Loucy (cell line): ENCODE data around the gene DNAJC5G.

Experiments used
- H2AFZ ChIP-seq: fragments of 200-600 bp; sonication (generic); 2 replicates; pipeline ENCODE4 v1.6.0; 2016; ENCODE audit warnings: antibody characterized with exemption, mild to moderate bottlenecking, low read length, moderate library complexity
- H3F3A ChIP-seq: fragments of 200-600 bp; 2 replicates; pipeline ENCODE4 v1.6.0; 2016; ENCODE audit warnings: antibody characterized with exemption, low read depth, mild to moderate bottlenecking
- H3K27me3 ChIP-seq: fragments of 200-600 bp; sonication (generic); 2 replicates; pipeline ENCODE4 v1.6.1; 2014; ENCODE audit warnings: low read length, mild to moderate bottlenecking; ENCODE audit not compliant: insufficient read depth, poor library complexity, severe bottlenecking
- H3K36me3 ChIP-seq: fragments of 200-600 bp; sonication (generic); 2 replicates; pipeline ENCODE4 v1.6.1; 2016; ENCODE audit warnings: low read length; ENCODE audit not compliant: insufficient read depth
- H3K4me1 ChIP-seq: fragments of 200-600 bp; sonication (generic); 2 replicates; pipeline ENCODE4 v1.5.1; 2014; ENCODE audit warnings: low read length, mild to moderate bottlenecking; ENCODE audit not compliant: insufficient read depth, poor library complexity, severe bottlenecking
- H3K4me2 ChIP-seq: fragments of 200-600 bp; sonication (generic); 2 replicates; pipeline ENCODE4 v1.6.0; 2014; ENCODE audit warnings: antibody characterized with exemption, low read length, low read depth, mild to moderate bottlenecking; ENCODE audit not compliant: poor library complexity, severe bottlenecking
- H3K4me3 ChIP-seq: fragments of 200-600 bp; sonication (generic); 2 replicates; pipeline ENCODE4 v1.5.1; 2014; ENCODE audit warnings: low read length, mild to moderate bottlenecking, mixed read lengths; ENCODE audit not compliant: poor library complexity, severe bottlenecking
- H3K79me2 ChIP-seq: fragments of 200-600 bp; sonication (generic); 2 replicates; pipeline ENCODE4 v1.6.1; 2014; ENCODE audit warnings: low read length; ENCODE audit not compliant: insufficient read depth
- H3K9ac ChIP-seq: fragments of 200-600 bp; sonication (generic); 2 replicates; pipeline ENCODE4 v1.6.0; 2014; ENCODE audit warnings: mild to moderate bottlenecking, low read depth, low read length, moderate library complexity; ENCODE audit not compliant: poor library complexity, severe bottlenecking
- H3K9me2 ChIP-seq: fragments of 200-600 bp; sonication (generic); replicated peaks from 2 replicates; pipeline ENCODE4 v1.6.1; 2016; ENCODE audit warnings: low read depth, low read length, mixed read lengths
- H3K9me3 ChIP-seq: fragments of 200-600 bp; sonication (generic); 2 replicates; pipeline ENCODE4 v1.6.1; 2014; ENCODE audit warnings: mild to moderate bottlenecking, antibody characterized with exemption, low read length, low read depth; ENCODE audit not compliant: insufficient read depth
- H4K20me1 ChIP-seq: fragments of 200-600 bp; sonication (generic); 2 replicates; pipeline ENCODE4 v1.6.0; 2014; ENCODE audit warnings: antibody characterized with exemption, low read length, mild to moderate bottlenecking; ENCODE audit not compliant: insufficient read depth, poor library complexity, severe bottlenecking
- CTCF ChIP-seq: fragments of 200-600 bp; sonication (generic); conservative IDR thresholded peaks from 2 replicates; pipeline ENCODE4 v1.5.1; 2014; ENCODE audit warnings: mild to moderate bottlenecking, antibody characterized with exemption, low read length
- EZH2phosphoT487 ChIP-seq: fragments of 200-600 bp; IDR thresholded peaks from 2 replicates; pipeline ENCODE4 v1.6.1; 2018; ENCODE audit warnings: antibody characterized with exemption, mild to moderate bottlenecking, moderate library complexity, borderline replicate concordance

DNAJC5G gene

GRCh38 chr2:27231921-27232320 lies 43.3 kb upstream of the DNAJC5G start:
- Histone ChIP-seq H3K9ac (no peak overlapping the region), H3K79me2 (no peaks in the 10 kb centered on the region), H3K27me3 (no peaks in the 10 kb centered on the region), H3K9me3 (no peaks in the 10 kb centered on the region), H4K20me1 (no peaks in the 10 kb centered on the region), H3K9me2 (no peaks in the 10 kb centered on the region), H3K36me3 (peaks cover 81% of the 10 kb centered on the region; the same call in 1 of the 2 replicates), H3K4me2 (no peak overlapping the region), H3F3A (no peaks in the 10 kb centered on the region), H3K4me1 (no peaks in the 10 kb centered on the region), H2AFZ (no peak overlapping the region), H3K4me3 (no peak overlapping the region)
- TF ChIP-seq CTCF, result no peak
- no peak for TF ChIP-seq EZH2phosphoT487

- Histone ChIP-seq H3K4me2 (no peak overlapping the region), H4K20me1 (no peaks in the 10 kb centered on the region), H3K9me2 (no peaks in the 10 kb centered on the region), H3K4me3 (no peak overlapping the region), H3K79me2 (no peaks in the 10 kb centered on the region), H3K9me3 (no peaks in the 10 kb centered on the region), H3K36me3 (peaks cover 80% of the 10 kb centered on the region; the same call in 1 of the 2 replicates), H3F3A (no peaks in the 10 kb centered on the region), H3K4me1 (no peaks in the 10 kb centered on the region), H3K9ac (no peak overlapping the region), H3K27me3 (no peaks in the 10 kb centered on the region), H2AFZ (no peak overlapping the region)
- no peak for TF ChIP-seq CTCF
Measured at GRCh38 chr2:27233341-27233740, 41.9 kb upstream of the DNAJC5G start.

GRCh38 chr2:27236136-27236535 lies 39.1 kb upstream of the DNAJC5G start:
- no peaks in the 10 kb centered on the region for H3K9me2 ChIP-seq
- TF ChIP-seq EZH2phosphoT487 (no peak), CTCF (no peak)
- H3K4me2 ChIP-seq, result no peak overlapping the region
- no peak overlapping the region for H2AFZ ChIP-seq
- no peak overlapping the region for H3K9ac ChIP-seq
- H3F3A ChIP-seq, result no peaks in the 10 kb centered on the region
- H3K27me3 ChIP-seq, result no peaks in the 10 kb centered on the region
- H3K9me3 ChIP-seq, result no peaks in the 10 kb centered on the region
- H3K4me1 ChIP-seq, result no peaks in the 10 kb centered on the region
- H3K79me2 ChIP-seq, result no peaks in the 10 kb centered on the region
- peaks cover 99% of the 10 kb centered on the region; the same call in 1 of the 2 replicates for H3K36me3 ChIP-seq
- H4K20me1 ChIP-seq, result no peaks in the 10 kb centered on the region
- H3K4me3 ChIP-seq, result no peak overlapping the region
